ENCODE measurements around the gene GNRHR. TPM values are rescaled to one million over a fixed set of nuclear protein-coding genes. Genes with fewer than 3 reads are reported as not detected.

GNRHR gene
- total and polyA plus RNA-seq, 9 donors = 0.24 to 0.61 (median 0.28) TPM; not detected in 2

Other genes with a start within 250 kb of the GNRHR start
- 23.4 TPM for gene CENPC, start 208.9 kb downstream of the GNRHR start, total RNA-seq
- 10 to 100 TPM; 10.9 to 15.5 (median 13.1) TPM for gene CENPC, start 208.9 kb downstream of the GNRHR start, polyA plus RNA-seq (ENCODE audit: insufficient read depth in 1 of 8, insufficient read length in 8 of 8, low replicate concordance in 1 of 8)
- 0.04 TPM for gene STAP1, start 195.7 kb downstream of the GNRHR start, total RNA-seq
- under 1 TPM in 5 of 8 donors, not detected in 3; 0.10 to 0.18 (median 0.13) TPM for gene STAP1, start 195.7 kb downstream of the GNRHR start, polyA plus RNA-seq (ENCODE audit: insufficient read depth in 1 of 8, insufficient read length in 8 of 8, low replicate concordance in 1 of 8)
- 58.6 TPM for gene UBA6, start 53.2 kb downstream of the GNRHR start, total RNA-seq
- 10 to 100 TPM; 26.3 to 50.1 (median 36.0) TPM for gene UBA6, start 53.2 kb downstream of the GNRHR start, polyA plus RNA-seq (ENCODE audit: insufficient read depth in 1 of 8, insufficient read length in 8 of 8, low replicate concordance in 1 of 8)
- gene TMPRSS11D, start 129.6 kb upstream of the GNRHR start, total RNA-seq = not detected
- gene TMPRSS11D, start 129.6 kb upstream of the GNRHR start, polyA plus RNA-seq (ENCODE audit: insufficient read depth in 1 of 8, insufficient read length in 8 of 8, low replicate concordance in 1 of 8) = under 1 TPM in 4 of 8 donors, not detected in 4; 0.08 to 0.41 (median 0.22) TPM
- not detected for gene TMPRSS11A, start 209.1 kb upstream of the GNRHR start, total RNA-seq
- under 1 TPM in 2 of 8 donors, not detected in 6; 0.09 to 0.26 TPM for gene TMPRSS11A, start 209.1 kb upstream of the GNRHR start, polyA plus RNA-seq (ENCODE audit: insufficient read depth in 1 of 8, insufficient read length in 8 of 8, low replicate concordance in 1 of 8)